ENCODE data around the gene PIK3C2B. TPM values are rescaled to one million over a fixed set of nuclear protein-coding genes. Genes with fewer than 3 reads are reported as not detected.

The PIK3C2B gene
- total RNA-seq, 1 donor from 2014 or later = 146 TPM

DNA sequence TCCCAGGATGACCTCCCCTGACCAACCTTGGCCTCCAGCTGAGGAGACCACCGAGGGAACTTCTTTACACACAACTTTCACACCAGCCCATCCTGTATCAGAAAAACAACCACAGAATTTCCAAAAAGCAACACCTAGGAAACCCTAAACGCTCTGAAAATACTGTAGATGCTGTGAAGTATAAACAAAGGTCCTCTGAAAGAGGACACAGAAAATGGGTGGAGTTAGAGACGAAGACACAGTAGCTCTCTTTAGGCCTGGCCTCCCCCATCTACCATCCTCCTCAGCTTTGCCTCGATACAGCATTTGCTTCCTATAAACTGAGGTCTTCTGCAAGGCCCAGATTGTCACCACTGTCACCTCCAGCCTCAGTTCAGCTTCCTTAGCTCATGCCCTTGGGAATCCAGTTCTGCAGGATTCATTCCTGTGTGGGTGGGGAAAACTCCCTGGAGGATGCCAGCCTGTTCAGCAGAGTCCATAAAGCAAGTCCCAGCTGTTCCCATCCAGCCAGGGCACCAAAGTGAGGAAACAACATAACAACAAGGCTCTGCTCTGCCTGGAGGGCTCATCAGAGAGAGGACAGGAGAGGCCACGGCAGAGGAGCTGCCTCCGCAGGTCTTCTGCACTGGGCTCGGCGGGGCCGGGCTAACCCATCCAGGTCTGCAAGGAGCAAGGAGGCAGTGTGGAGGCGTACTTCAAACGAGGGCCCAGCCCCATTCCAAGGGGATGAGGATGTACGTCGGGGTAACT, 15.0 kb downstream of the PIK3C2B start:
- no peak for DNase-seq (ENCODE audit: low spot score)

DNA sequence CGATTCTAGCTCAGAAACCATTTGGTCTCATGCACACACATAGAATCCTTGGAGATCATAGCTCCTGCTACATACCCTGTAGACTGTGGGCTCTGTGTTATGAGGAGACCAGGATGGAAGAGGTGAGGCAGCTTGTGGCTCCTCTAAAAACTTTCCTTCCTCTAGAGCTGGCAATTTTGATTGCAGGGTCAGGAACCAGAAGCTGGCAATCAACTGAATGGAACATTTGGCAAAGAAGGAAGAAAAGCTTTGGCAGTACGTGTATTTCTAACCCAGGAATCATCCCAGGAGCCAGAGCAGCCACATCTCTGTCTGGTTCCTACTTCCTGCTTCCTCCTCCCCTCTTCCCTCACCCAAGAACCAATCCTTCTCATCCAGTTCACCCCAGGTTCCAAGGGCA, 15.7 kb downstream of the PIK3C2B start:
- no peak for DNase-seq (ENCODE audit: low spot score)

DNA sequence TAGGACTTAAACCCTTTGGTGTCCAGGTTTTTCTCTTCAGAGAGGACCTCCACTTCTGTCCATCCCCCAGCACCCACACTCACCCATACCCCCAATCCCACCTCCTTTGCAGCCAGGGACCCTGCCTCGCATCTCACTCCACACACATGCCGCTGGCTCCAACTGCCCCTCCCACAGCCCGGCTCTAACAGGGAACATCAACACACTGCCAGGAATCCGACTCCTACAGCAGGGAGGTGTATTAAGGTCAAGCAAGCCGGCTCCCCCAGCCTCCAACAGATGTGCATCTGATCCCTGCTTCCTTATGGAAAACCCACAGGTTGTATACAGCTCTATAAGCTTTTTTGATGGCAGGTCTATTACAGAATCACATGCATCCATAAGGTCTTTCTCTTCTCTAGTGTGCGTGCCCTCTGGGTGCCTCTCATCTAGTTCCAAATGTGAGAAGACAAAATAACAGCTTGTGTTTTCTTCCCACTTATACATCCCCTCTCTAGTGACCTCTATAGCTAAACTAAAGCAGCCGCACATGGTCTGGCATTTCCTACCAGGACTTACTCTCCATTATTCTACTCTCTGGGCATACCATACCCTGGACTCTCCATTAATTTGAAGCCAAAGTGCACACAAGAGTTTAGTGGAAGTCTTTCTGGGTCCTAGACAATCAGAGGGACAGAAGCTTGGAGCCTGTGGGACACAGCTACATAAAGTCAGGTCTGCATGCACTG, 16.3 kb downstream of the PIK3C2B start:
- DNase-seq (ENCODE audit: low spot score) = no peak

GRCh38 chr1:204477036-204477740, 17.4 kb downstream of the PIK3C2B start:
- DNase-seq (ENCODE audit: low spot score) = no peak

DNA sequence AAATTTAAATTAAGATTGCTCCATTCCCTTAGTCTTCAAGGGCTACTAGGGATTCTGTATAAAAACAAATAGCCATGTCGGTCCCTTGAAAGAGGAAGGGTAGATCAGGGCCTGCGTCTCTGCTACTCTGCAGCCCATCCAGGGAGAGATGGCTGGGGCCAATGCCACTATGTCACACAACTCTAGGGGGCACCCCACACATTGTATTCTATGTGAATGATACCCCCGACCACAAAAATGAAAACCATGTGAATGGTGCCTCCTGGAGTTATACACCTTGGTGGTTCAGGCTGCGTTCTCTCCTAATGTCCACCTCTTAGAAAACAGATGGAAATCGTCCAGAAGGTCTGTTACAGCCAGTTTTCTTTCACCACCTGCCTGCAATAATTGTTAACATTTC, 18.0 kb downstream of the PIK3C2B start:
- DNase-seq (ENCODE audit: low spot score) = no peak

- DNase-seq (ENCODE audit: low spot score) = no peak
These were observed 18.8 kb downstream of the PIK3C2B start for GRCh38 chr1:204475656-204476432.

DNA sequence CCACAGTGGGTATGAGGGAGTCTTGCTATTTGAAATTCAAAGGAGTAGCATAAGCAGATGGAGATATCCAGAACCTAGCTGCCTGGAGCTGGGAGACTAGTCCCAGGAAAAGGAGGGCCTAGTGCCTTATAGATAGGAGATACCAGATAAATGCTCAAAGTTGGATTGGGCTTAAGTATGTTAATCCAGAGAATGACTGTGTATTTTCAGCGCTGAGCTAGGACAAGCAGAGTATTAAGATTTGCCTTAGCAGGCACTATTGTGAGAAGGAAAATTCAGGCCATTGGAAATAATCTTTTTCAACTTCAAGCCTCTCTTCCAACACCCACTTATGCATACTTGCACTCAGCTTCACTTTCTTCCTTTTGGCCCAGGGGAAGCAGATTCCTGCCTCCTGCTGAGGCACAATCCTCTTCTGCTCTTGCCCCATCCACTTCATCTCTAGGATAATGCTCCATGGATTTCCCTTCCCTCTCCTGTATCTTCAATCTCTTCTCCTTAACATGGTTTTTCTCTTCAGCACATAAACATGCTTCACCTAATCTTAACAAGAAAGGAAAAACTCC, 21.1 kb downstream of the PIK3C2B start:
- no peak for DNase-seq (ENCODE audit: low spot score)

DNA sequence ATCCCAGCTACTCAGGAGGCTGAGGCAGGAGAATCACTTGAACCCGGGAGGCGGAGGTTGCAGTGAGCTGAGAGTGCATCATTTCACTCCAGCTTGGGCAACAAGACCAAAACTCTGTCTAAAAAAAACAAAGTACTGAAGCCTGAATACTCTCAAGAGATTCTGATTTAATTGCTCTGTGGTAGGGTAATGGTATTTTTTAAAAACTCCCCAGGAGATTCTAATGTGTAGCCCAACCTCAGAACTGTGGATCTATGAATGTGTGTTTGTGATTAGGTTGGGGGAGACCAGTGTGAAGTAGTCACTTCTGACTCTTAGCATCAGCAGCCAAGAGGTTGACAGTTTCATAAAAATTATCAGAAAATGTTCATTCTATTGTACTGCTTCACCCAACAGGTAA, 21.9 kb downstream of the PIK3C2B start:
- DNase-seq (ENCODE audit: low spot score) = no peak

- DNase-seq (ENCODE audit: low spot score) = no peak
These were observed 22.9 kb downstream of the PIK3C2B start for GRCh38 chr1:204471687-204472086.

GRCh38 chr1:204469304-204469703, 25.3 kb downstream of the PIK3C2B start:
- no peak for DNase-seq (ENCODE audit: low spot score)

DNA sequence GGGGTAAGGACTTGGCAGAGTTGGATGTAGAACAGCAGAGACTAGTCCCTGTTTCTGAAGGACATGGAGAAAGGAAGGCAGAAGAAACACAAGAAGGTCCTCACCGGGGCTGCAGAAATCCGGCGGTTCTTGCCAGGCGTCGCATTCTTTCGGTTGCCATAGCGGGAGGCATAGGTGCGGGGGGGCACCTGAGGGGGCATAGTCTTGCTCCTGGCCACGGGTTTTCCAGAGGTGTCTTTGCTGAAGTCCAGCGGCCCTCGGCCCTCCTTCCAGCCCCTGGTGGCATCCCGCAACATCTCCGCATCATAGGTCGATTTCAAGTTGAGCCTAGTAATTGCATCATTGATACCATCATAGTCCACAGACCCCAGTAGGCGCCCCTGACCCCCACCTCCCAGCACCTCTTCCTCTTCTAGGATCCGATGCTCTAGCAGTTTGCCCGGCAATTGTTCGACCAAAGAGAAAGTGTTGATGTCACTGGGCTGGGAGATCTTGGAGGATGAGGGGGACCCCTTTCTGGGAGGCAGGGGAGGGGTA, 25.8 kb downstream of the PIK3C2B start:
- no peak for DNase-seq (ENCODE audit: low spot score)

- no peak for DNase-seq (ENCODE audit: low spot score)
These were observed 26.4 kb downstream of the PIK3C2B start for GRCh38 chr1:204468206-204468605.

- DNase-seq (ENCODE audit: low spot score) = no peak
These were observed 27.9 kb downstream of the PIK3C2B start for GRCh38 chr1:204466416-204467405.

DNA sequence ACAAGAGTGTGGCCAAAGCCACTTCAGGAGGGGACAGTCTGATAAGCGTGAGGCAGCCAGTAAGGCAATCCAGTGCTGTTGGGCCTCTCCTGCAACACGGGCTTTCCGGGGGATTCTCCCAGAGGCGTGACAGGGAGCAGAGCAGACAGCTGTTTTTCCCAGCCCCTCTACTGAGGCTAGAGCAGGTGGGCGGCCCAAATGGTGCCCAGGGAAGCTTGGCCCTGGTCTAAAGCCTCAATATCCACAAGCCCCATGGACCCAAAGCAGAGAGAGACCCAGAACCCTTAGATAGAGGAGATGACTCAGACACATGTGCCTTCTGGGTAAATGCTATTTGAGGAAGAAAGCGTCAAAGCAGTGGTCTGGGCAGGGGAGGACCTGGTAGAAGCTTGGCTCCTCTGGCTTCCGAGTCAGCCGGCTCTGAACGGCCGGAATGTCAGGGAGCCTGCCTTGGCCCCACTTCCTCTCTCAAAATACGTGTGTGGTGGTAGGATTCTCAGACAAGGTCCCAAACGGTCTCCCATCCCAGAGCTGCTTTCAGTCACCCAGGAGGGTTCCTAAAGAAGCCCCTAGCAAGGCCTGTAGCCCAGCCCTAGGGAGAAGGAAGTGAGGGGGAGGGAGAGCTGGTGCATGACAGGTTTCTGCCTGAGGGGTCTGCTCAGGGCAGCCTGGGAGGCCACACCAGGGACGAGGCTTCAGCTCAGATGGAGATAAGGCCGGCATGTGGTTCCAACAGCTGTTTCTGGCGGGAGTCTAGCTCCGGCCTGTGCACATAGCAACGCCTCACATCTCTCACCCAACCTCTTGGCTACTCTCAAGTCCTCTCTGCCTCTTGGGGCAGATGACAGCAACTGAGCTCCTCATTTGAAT, 28.8 kb downstream of the PIK3C2B start:
- DNase-seq (ENCODE audit: low spot score) = no peak

DNA sequence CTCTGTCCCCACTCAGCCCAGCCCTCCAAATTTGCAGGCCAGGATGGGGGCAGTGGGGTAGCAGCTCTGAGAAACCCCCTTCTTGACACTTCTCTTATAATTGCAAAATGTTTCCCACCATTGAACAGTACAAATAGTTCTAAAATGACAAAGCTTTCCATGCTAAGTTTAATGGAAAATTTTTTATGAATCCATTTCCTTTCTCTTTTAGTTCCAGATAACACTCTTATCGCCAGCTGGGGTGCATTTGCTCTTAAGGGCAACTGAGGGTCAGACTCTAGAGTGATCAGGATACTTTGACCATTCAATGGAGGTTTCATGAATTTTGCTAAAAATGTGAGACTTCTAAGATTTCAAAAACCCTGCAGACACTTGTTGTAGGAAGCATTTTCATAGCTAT, 29.9 kb downstream of the PIK3C2B start:
- DNase-seq (ENCODE audit: low spot score) = no peak

- no peak for DNase-seq (ENCODE audit: low spot score)
These were observed 30.4 kb downstream of the PIK3C2B start for GRCh38 chr1:204464187-204464631.

- DNase-seq (ENCODE audit: low spot score) = no peak
These were observed 31.2 kb downstream of the PIK3C2B start for GRCh38 chr1:204463125-204464060.

DNA sequence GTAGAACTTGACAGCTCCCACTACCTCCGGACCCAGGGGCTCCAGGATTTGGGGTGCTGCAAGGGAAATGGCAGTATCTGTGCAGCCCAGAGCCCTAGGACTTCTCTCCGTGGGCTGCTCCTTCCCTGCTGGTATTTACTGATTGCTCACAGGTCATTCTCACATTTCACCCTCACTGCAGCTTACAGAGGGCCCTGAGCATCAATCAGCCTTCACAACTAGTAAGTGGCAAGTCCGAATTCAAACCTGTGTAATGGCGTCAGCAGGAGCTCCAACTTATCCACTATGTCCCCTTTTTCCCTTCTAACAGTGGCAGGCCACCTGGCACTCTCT, 32.4 kb downstream of the PIK3C2B start:
- DNase-seq (ENCODE audit: low spot score) = no peak
